Measurements from ENCODE around the gene PRPH. TPM values are rescaled to one million over a fixed set of nuclear protein-coding genes. Genes with fewer than 3 reads are reported as not detected.

PRPH gene
- total and polyA plus RNA-seq, 9 of the 15 experiments (the other 6 are each of a cell fraction or from before 2014, with no cell fraction given): 0.27 to 1.9 (median 1.3) TPM; not detected in 1

DNA sequence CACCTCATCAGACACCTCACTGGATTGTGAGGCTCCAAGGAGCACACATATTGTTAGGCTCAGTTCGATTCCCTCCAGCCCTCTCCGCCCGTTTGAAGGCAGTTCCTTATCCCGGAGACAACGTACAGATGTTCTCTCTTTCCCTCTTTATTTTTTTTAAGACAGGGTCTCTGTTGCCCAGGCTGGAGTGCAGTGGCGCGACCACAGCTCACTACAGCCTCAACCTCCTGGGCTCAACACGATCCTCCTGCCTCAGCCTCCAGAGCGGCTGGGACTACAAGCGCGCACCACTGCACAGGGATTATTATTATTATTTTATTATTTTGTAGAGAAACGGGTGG is 27.4 kb downstream of the PRPH start (continued):
- TF ChIP-seq IRF2 (CRISPR knock-in tag; IDR thresholded peaks at IDR 0.05) (no peak), HLTF (IDR thresholded peaks at IDR 0.05) (no peak), DACH1 (IDR thresholded peaks at IDR 0.05; ENCODE audit: partially characterized antibody) (no peak), ZNF347 (CRISPR knock-in tag; IDR thresholded peaks at IDR 0.05; ENCODE audit: low read depth) (no peak), ZNF324 (CRISPR knock-in tag; IDR thresholded peaks at IDR 0.05) (no peak), DIDO1 (tag; IDR thresholded peaks at IDR 0.05; ENCODE audit: low read depth) (no peak), DMBX1 (CRISPR knock-in tag; IDR thresholded peaks at IDR 0.05; ENCODE audit: borderline replicate concordance) (0 out of 2 replicates have a peak, but pooled peaks have one; percentile 19), ZNF696 (CRISPR knock-in tag; conservative IDR thresholded peaks at IDR 0.05) (no peak), ZNF57 (CRISPR knock-in tag; IDR thresholded peaks at IDR 0.05) (no peak), HNRNPH1 (optimal IDR thresholded peaks at IDR 0.05; ENCODE audit: low read depth, low read length) (no peak), ZNF316 (IDR thresholded peaks at IDR 0.05) (no peak), RBBP5 (IDR thresholded peaks at IDR 0.05; ENCODE audit: borderline replicate concordance, insufficient read depth, low read length, poor library complexity, severe bottlenecking) (no peak), SMARCC2 (IDR thresholded peaks at IDR 0.05; ENCODE audit: low read depth) (no peak), MCM3 (IDR thresholded peaks at IDR 0.05) (no peak), ZNF445 (CRISPR knock-in tag; IDR thresholded peaks at IDR 0.05; ENCODE audit: low read depth) (no peak), PHF20 (IDR thresholded peaks at IDR 0.05; ENCODE audit: partially characterized antibody) (no peak), HMGN3 (IDR thresholded peaks at IDR 0.05; ENCODE audit: borderline replicate concordance, extremely low read depth, insufficient read length, low read depth, low read length) (no peak), ZBTB7A (IDR thresholded peaks at IDR 0.05; ENCODE audit: borderline replicate concordance, control insufficient read depth, low read depth, low read length) (no peak)
- TF ChIP-seq, protein P1, sequence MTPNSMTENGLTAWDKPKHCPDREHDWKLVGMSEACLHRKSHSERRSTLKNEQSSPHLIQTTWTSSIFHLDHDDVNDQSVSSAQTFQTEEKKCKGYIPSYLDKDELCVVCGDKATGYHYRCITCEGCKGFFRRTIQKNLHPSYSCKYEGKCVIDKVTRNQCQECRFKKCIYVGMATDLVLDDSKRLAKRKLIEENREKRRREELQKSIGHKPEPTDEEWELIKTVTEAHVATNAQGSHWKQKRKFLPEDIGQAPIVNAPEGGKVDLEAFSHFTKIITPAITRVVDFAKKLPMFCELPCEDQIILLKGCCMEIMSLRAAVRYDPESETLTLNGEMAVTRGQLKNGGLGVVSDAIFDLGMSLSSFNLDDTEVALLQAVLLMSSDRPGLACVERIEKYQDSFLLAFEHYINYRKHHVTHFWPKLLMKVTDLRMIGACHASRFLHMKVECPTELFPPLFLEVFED (CRISPR knock-in tag; conservative IDR thresholded peaks at IDR 0.05): no peak
- TF ChIP-seq, protein P2, sequence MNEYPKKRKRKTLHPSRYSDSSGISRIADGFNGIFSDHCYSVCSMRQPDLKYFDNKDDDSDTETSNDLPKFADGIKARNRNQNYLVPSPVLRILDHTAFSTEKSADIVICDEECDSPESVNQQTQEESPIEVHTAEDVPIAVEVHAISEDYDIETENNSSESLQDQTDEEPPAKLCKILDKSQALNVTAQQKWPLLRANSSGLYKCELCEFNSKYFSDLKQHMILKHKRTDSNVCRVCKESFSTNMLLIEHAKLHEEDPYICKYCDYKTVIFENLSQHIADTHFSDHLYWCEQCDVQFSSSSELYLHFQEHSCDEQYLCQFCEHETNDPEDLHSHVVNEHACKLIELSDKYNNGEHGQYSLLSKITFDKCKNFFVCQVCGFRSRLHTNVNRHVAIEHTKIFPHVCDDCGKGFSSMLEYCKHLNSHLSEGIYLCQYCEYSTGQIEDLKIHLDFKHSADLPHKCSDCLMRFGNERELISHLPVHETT (CRISPR knock-in tag; conservative IDR thresholded peaks at IDR 0.05 in 1 of 2, IDR thresholded peaks at IDR 0.05 in 1 of 2): no peak
- TF ChIP-seq, protein P3, sequence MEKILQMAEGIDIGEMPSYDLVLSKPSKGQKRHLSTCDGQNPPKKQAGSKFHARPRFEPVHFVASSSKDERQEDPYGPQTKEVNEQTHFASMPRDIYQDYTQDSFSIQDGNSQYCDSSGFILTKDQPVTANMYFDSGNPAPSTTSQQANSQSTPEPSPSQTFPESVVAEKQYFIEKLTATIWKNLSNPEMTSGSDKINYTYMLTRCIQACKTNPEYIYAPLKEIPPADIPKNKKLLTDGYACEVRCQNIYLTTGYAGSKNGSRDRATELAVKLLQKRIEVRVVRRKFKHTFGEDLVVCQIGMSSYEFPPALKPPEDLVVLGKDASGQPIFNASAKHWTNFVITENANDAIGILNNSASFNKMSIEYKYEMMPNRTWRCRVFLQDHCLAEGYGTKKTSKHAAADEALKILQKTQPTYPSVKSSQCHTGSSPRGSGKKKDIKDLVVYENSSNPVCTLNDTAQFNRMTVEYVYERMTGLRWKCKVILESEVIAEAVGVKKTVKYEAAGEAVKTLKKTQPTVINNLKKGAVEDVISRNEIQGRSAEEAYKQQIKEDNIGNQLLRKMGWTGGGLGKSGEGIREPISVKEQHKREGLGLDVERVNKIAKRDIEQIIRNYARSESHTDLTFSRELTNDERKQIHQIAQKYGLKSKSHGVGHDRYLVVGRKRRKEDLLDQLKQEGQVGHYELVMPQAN (IDR thresholded peaks at IDR 0.05; ENCODE audit: borderline replicate concordance): peak; percentile 68; the same call in 1 of the 2 replicates
- TF ChIP-seq, protein P4, sequence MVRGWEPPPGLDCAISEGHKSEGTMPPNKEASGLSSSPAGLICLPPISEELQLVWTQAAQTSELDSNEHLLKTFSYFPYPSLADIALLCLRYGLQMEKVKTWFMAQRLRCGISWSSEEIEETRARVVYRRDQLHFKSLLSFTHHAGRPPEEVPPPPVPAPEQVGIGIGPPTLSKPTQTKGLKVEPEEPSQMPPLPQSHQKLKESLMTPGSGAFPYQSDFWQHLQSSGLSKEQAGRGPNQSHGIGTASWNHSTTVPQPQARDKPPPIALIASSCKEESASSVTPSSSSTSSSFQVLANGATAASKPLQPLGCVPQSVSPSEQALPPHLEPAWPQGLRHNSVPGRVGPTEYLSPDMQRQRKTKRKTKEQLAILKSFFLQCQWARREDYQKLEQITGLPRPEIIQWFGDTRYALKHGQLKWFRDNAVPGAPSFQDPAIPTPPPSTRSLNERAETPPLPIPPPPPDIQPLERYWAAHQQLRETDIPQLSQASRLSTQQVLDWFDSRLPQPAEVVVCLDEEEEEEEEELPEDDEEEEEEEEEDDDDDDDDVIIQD (CRISPR knock-in tag; IDR thresholded peaks at IDR 0.05): no peak
- TF ChIP-seq, protein P5, sequence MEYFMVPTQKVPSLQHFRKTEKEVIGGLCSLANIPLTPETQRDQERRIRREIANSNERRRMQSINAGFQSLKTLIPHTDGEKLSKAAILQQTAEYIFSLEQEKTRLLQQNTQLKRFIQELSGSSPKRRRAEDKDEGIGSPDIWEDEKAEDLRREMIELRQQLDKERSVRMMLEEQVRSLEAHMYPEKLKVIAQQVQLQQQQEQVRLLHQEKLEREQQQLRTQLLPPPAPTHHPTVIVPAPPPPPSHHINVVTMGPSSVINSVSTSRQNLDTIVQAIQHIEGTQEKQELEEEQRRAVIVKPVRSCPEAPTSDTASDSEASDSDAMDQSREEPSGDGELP (CRISPR knock-in tag; IDR thresholded peaks at IDR 0.05; ENCODE audit: borderline replicate concordance): peak; percentile 9; the same call in 1 of the 2 replicates

All from K562 (cell line).